SK-MEL-5 (cell line): ENCODE results near the gene THOP1. TPM values are rescaled to one million over a fixed set of nuclear protein-coding genes. Genes with fewer than 3 reads are reported as not detected.
A peak's percentile ranks its signal among the peaks of the same experiment; 100 is the strongest.
"Not testable (repeated sequence)": the region's sequence is repeated elsewhere in the genome, so short reads cannot be mapped to it uniquely, and the experiment has no call there.

Source experiments
- DNase-seq: peaks from one replicate; pipeline ENCODE4 v3.0.0-alpha.2; 2016; ENCODE audit warnings: low read depth, low spot score
- in situ Hi-C: cut with HindIII; loops from 2 replicates; pipeline ENCODE4 v1.10.0; 2016; ENCODE audit warnings: low sequenced_read_pairs, high pct_unique_total_duplicates, low pct_unique_long_range_greater_than_20kb
- total RNA-seq: library from RNA; depleted of rRNA; stranded (reverse); fragments of >200 nt; shearing (Covaris generic); gene quantifications from 2 replicates; pipeline ENCODE4 v1.2.3, GENCODE V29; 2014

THOP1 gene
- total RNA-seq, 1 experiment from 2014 or later: 131 TPM

DNA sequence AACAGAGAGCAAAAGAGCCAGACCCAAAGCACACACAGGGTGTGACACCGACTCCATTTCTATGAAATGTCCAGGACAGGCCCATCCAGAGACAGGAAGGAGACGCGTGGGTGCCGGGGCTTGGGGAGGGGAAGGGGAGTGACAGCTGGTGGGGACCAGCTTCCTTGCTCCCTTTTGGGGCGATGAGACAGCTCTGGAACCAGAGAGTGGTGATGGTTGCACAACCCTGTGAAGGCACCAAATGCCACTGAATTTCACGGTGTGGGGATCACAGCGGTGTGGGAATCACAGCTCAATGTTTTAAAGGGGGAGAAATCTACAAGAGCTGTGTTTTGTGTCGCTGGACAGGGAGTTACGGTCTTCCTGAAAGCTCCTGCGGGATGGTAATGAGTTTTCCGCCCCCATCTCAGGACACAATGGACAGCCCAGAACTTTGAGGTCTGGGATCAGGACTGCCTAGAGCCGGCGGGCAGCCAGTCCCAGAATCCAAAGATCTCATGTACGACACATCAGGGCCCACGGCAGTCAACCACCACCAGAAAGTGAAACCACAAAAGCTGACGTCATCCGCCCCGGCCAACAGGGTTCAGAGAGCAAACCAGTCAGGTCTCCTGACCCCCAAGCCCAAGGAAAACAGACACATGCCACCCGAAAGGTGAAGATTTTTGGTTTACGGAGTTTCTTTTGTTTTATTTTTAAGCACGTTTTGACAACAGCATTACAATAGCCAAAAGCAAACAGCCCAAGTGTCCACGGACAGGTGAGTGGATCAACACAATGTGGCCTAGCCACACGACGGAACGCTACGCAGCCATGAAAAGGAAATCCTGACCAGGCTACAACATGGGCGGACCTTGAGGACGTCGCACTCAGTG, 9.5 kb upstream of the THOP1 start:
- in situ Hi-C loops: no loop called here
- peak; percentile 37 for DNase-seq

DNA sequence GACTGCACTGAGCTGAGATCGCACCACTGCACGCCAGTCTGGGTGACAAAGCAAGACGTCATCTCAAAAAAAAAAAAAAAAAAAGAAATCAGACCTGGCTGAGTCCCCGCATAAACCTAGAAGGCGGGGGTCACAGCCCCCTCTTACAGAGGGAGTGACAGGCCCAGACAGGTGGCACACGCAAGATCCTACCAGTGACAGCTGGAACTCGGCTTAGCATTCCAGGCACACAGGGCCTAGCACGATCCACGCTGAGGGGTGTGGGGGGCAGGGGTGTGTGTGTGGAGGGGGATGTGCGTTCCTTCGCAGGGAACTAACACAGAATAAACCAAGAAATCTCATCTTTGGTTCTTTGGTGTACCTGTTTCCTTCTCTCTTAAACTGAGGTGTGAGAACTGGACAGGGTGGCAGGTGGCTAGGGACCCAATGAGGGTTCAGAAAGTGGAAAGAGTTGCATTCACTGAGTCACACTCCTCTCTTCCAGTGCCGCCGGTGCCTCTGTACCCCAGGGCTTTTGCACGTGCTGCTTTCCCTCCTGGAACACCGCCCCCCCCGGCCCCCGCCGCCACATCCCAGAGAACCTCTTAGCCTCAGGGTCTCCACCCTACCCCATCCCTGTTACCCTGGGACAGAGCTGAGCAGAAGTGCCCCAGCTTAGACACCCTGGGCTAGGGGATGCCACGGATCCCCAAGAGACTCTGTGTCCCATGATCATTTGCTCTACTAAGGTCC, 7.2 kb upstream of the THOP1 start:
- in situ Hi-C loops: no loop called here
- DNase-seq: no peak

DNA sequence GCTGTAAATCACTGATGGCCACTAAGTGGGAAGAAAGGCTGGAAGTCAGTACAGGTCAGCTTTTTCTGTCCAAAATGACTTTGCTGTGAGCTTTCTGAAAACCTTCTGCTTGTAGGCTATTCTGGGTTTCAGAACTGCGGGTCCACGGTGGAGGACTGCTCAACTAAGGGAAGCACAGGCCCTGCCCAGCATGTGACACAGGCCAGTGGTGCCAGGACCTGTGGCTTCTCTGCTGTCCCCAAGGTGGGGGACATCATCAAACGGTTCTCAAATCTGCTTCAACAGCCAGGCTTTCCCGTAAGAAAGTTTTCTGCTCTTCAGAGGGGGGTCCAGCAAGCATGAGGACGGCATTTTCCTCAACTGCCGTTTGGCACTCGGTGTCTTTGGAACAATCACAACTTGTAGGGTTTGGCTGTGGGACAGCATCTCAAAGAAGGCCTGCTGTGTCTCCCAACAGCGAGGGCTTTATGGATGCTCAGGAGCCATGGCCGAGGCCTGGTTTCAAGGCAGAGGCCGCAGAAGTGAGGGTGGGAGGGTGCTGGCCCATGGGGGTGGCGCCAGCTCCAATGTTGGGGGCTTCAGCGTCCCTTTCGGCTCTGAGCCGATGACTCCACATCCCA, 6.1 kb upstream of the THOP1 start:
- in situ Hi-C loops: no loop called here
- no peak for DNase-seq

DNA sequence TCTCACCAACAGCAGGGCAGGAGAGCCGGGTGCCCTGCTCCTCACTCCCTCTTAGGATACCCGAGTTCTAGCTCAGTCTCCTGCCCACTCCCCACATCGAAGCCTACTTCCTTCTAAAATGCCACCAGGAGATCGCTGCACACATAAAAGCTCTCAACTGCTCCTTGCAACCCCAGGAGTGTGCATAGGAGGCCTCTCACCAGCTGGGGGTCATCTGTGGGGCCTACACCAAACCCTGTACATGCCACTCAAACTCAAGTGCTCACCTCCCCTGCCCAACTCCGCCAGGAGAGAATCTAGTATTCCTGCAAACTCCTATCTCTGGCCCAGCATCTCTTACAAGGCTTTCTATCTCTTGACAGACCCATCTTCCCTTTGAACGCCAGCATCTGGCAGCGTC, 5.0 kb upstream of the THOP1 start:
- in situ Hi-C loops: no loop called here
- no peak for DNase-seq

DNA sequence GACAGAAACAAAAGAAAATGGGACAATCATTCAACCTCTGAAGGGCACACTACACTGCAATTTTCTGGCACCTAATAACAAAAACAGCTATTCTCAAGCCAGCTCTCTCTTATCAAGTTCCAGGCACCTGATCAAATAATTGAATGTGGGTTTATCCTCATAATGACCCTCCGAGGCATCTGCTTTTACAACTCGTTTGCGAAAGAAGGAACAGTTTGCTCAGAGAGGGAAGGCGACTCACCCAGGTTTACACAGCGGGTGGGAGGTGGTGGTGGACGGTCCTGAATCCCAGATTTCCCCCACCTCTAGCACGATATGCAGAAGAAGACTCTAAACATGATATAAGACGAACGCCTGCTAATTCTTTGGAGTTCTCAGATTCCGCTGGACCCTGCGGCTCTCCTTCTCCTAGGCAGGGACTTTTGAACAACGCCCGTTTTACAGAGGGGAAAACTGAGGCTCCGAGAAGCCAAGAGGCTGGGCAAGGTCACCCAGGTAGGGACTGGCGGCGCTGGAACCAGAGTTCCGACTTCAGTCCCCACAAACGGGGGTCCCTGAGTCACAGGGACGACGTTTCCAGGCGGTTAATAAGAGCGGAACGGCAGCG, 2.9 kb upstream of the THOP1 start:
- in situ Hi-C loops: no loop called here
- no peak for DNase-seq

DNA sequence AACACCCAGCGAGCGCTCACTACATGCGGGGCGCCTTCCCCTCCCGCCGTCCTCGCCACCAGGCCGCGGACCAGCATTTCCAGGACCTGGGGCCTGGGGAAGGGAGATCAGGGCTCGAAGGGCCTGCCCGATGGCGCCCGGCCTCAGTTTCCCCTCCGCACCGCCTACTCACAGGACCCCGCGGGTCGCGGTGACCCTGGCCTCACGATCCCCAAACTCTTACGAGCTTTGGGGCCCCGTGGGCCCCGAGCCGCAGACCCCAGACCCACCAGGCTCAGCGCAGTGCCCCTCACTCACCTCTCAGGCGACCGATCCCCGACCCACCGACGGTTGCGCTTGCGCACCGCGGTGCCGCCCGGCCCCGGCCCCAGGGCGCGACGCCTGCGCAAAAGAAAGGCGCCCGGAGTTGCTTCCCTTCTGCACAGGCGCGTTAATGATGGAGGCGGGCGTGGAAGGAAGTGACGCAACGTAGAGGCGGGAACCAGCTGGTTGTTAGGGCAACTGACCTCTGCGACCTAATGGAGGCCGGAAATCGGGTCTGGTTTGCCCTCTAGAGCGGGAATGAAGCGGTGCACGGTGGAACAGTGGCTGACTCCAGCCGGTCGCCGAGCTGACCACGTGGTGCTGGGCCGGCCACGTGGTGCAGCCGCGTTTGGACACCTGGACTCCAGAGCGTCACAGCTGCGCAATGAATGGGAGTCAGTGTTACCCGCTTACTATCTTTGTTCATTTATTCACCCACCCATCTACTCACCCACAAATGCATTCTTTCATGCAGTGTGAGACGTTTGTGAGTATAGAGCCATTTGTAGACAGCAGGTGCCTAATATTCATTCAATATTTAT, 2.1 kb upstream of the THOP1 start, which contains the start of gene SGTA:
TSS of gene SGTA (minus strand) at position 338 of the 845 bp plus-strand sequence. CDS start 14,205 bp downstream, outside the sequence.
- in situ Hi-C loops: no loop called here
- peak; percentile 99 for DNase-seq

DNA sequence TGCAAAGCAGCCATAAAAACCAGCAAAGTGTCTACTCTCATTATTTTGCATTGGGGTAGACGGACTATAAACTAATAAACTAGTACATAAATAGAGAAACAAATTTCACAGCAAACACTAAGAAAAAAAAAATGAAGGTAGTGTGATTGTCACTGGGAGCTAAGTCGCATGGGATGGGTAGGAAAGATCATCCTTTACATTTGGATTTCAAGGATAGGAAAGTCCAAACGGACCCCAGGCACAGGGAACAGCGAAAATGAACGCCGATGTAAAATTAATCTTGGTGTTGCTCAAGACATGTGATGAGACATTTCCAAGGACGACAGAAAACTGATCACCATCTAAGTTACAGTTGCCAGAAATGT, 1.5 kb upstream of the THOP1 start:
- in situ Hi-C loops: no loop called here
- DNase-seq: no peak

DNA sequence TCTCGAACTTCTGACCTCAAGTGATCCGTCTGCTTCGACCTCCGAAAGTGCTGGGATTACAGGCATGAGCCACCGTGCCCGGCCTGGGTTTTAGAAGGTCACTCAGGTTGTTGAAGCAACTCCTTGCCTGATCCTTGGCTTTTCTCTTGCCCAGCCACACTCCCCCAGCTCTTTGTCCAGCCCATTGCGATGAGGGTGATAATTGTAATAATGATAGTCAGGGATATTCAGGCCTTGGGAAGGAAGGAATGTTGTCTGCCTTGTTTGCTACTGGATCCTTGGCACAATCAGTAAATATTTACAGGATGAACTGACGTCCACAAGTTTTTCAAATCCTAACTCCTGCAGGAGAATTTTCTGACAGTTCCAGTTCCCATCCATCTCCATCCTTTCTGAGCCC, 1.8 kb downstream of the THOP1 start:
- in situ Hi-C loops: no loop called here
- DNase-seq: no peak

DNA sequence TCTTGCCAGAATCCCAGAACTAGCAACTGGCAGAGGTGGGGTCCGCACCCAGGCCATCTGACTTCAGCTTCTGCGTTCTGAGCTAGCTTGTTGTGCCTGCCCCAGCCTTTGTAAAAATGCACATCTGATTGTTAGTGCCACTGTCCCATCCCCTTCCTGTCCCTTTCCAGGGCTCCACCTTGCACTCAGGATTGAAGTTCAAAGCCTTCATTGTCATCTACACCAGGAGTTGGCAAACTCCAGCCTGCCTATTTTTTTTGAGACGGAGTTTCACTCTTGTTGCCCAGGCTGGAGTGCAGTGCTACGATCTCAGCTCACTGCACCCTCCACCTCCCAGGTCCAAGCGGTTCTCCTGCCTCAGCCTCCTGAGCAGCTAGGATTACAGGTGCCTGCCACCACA, 2.9 kb downstream of the THOP1 start:
- in situ Hi-C loops: no loop called here

DNA sequence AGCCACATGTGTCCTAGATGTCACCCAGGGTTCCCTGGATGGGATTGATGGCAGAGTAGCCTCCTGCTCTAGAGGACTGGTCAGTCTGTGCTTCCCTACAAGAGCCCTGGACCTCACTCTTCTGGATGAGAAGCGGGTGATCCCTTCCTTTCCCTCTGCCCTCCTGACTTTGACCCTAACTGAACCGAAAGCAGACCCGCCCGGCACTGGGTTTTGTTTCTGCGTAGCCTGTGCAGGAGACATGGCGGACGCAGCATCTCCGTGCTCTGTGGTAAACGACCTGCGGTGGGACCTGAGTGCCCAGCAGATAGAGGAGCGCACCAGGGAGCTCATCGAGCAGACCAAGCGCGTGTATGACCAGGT, 4.9 kb downstream of the THOP1 start:
- in situ Hi-C loops: no loop called here
- DNase-seq: no peak

More for the DNA sequence above, 2.9 kb downstream of the THOP1 start:
- DNase-seq: no peak

DNA sequence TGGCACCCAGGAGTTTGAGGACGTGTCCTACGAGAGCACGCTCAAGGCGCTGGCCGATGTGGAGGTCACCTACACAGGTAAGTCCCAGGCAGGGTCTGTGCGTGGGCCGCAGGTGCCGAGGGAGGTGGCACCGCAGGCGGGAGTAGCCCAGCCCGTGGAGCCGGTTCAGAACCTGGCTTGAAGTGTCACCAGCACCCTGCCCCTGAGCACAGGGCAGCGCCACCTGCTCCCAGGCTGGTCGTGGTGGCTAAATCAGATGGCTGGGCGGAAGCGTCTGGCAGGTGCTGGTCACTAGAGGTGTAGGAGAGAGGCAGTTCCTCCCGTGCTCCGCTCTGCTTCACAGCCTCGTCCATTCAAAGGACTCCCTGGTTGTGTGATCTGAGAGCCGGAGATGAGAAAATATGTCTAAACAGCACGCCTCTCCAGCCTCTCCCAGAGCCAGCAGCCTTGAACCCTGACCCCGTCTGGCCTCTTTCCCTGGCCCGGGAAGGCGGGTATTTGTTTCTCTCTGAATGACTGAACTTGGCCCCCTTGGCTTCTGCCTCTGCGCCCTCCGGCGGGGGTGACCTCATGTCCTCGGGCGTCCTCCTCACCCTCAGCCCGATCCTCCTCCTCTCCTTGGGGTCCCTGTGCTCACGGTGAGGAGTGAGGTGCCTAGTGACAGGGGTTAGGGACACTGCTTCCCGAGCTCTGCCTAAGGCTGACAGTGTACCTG, 5.4 kb downstream of the THOP1 start:
- DNase-seq: no peak
- in situ Hi-C loops: no loop called here

DNA sequence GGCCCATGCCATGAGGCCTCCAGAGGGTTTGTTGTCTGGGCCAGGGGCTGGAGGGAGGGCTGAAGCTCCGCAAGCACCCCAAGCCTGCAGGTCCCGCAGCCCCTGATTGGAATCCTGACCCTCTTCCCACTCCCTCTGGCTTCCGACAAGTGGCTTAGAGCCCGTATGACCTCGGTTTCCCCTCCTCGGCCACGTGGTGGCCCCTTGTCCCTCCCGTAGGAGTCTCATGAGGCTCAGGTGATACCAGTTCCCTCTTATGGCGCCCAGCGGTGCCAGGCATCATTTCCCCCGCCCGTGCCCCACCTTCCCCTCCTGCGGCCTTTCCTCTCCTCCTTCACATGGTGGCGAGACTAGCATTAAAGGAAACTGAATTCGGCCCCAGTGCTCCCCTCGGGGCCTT, 6.1 kb downstream of the THOP1 start:
- DNase-seq: no peak
- in situ Hi-C loops: no loop called here

DNA sequence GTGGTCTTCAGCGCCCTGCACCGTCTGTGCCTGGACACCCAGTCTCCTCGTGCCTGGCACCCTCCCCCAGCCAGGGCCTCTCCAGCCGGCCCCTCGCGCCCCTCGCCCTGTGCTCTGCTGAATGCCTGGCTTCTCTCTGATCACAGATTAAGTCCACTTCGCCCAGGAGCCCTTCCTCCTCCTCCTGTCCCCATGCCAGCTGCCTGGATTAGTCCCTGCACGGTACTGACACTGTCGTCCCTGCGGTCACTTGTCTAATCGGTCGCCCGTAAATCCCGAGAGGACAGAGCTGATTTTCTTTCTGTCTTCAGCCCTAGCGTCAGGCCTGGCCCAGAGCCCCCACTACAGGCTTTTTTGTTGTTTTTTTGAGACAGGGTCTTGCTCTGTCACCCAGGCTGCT, 6.6 kb downstream of the THOP1 start:
- in situ Hi-C loops: no loop called here
- no peak for DNase-seq

DNA sequence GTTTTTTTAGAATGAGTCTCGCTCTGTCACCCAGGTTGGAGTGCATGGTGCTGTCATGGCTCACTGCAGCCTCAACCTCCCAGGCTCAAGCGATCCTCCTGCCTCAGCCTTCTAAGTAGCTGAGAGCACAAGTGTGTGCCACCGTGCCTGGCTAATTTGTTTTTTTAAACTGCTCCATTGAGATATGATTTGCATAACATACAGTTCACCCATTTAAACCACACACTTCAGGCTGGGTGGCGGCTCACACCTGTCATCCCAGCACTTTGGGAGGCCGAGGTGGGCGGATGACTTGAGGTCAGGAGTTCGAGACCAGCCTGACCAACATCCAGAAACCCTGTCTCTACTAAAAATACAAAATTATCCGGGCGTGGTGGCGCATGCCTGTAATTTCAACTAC, 7.4 kb downstream of the THOP1 start:
- in situ Hi-C loops, DNase-seq: not testable (repeated sequence)

DNA sequence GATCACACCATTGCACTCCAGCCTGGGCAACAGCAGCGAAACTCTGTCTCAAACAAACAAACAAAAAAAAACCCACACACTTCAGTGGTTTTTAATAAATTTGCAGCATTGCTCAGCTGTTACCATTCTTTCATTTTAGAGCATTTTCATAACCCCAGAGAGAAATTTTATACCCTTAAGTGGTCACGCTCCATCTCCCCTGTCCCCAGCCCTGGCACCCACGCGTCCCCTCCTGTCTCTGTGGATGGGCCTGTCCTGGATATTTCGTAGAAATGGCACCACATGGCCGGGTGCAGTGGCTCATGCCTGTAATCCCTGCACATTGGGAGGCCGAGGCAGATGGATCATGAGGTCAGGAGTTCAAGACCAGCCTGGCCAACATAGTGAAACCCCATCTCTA, 7.8 kb downstream of the THOP1 start:
- no peak for DNase-seq
- in situ Hi-C loops: no loop called here

DNA sequence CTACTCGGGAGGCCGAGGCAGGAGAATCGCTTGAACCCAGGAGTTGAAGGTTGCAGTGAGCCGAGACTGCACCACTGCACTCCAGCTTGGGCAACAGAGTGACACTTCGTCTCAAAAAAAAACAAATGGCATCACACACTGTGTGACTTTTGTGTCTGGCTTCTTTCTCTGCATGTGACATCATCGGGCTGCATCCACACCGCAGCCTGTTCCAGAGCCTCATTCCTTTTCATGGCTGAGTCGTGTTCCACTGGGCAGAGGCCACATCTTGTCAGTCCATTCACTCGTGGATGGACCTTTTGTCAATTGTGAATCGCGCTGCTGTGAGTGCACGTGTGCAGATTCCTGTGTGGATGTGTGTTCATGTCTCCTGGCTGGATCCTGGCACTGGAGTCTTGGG, 8.3 kb downstream of the THOP1 start:
- no peak for DNase-seq
- in situ Hi-C loops: no loop called here
